ENCODE data around the gene HTRA1.

GRCh38 chr10:122492999-122493481 lies 31.7 kb downstream of the HTRA1 start:
- TF ChIP-seq POLR2A (conservative IDR thresholded peaks at IDR 0.05) (no peak), IRF2 (CRISPR knock-in tag; IDR thresholded peaks at IDR 0.05) (no peak)

Measured in K562 (cell line).